ENCODE results near the gene JAG1.

The JAG1 gene

DNA sequence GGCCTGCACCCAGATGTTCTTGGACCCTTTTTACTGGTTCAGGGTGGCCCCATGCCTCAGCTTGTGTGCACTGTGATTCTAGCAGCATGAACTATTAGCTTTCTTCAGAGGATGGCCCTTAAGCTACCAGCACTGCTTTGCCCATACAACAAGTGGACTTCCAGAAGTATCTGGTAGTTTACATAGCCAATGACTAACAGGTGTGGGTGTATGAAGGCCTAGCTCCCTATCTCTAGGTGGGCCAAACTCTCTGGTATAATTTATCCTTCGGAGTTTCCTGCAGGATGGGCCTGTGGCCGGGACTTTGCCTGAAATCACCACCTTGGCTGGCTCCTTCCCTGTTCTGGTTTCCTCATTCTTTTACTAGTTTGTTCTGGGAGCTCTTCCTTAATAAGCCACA, 26.1 kb upstream of the JAG1 start:
- DNase-seq (ENCODE audit: low read depth in 2 of 2, low spot score in 1 of 2), result no peak

GRCh38 chr20:10699489-10699888, 25.7 kb upstream of the JAG1 start:
- no peak for DNase-seq (ENCODE audit: low read depth in 2 of 2, low spot score in 1 of 2)

DNA sequence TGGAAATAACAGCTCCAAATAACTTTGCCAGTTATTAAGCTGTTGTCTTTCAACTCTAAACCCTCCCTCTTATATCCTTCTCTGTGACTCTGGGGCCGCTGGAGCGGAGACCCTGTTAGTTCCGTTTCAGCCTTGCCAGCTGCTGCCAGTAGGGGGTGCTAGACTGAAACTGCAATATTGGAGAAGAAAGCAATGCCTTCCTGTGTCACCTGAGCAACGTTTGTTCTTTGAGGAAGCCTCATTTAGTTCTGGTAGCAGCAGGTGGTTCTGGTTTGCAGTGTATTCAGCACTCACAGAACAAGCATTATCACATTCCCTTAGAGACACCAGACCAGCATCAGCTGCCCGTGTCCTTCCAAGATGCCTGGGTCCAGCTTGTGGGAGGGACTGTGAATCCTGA, 22.9 kb upstream of the JAG1 start:
- DNase-seq (ENCODE audit: low read depth in 2 of 2, low spot score in 1 of 2), result no peak

DNA sequence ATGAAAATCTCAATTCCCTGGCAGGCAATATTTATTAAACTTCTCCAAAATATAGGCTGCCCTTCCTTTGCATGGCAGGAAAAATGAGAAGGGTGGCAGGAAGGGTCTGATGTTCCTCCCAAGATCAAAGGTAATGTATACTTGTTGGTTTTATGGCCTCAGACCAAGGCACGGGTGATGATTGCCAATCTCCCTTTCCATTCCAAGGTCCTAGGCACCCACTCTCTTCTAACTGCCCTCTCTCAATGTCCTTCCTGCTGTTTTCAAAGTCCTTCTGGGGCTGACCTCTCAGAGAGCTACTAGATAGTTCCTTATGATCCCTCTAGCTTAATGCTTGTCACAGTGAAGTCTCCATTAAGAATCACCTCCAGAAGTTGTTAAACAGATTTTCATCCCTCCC, 15.6 kb upstream of the JAG1 start:
- DNase-seq (ENCODE audit: low read depth in 2 of 2, low spot score in 1 of 2), result no peak

GRCh38 chr20:10687895-10688294, 14.1 kb upstream of the JAG1 start:
- no peak for DNase-seq (ENCODE audit: low read depth in 2 of 2, low spot score in 1 of 2)

DNA sequence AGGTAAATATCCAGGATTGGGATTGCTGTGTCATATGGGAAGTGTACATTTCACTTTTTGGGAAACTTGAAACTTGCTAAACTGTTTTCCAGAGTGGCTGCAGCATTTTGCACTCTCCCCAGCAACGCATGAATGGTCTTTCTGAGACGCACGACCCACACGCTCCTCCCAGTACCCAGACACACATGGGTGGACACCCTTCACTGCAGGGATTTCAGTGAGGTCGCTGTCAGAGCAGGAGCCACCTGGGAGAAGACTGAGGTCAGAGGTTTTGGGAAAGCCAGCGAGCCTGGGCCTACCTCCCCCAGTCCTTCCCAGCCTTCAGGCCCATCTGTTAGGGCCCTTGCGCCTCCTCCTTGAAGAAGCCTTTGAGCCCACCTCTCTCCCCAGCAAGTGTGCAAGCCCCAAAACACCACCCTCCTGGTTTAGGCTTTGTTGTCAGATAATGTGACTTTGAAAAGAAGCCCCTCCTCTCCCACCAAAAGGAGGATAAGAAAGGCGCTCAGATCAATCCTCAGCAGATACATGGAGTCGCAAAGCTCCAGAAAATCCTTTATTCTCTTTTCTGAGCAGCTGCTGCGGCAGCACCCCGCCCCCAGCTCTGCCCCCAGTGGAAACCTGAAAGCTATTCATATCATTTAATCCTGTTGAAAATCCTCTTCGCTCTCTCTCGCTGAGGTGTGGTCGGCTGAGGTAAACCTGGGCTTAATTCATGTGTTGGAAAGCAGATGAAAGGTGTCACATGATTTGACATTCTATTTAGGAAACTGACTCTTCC, 12.7 kb upstream of the JAG1 start:
- no peak for DNase-seq (ENCODE audit: low read depth in 2 of 2, low spot score in 1 of 2)

- DNase-seq (ENCODE audit: low read depth in 2 of 2, low spot score in 1 of 2), result no peak
Observed at GRCh38 chr20:10683537-10683936, 9.7 kb upstream of the JAG1 start.

DNA sequence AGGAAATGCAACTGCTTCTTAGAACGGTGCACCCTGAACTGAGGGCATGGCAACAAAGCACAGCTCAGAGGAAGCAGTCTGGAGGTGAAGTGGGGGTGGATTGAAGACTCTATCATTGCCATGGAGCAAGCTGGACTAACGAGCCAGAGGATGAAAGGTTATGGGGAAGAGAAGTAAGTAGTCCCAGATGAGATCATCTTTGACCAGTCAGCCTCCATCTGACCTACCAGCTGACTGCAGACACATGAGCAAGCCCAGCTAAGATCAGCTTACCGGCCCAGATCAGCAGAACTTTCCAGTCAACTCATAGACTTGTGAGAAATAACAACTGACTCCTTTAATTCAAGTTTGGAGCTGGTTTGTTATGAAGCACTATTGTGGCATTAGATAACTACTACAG, 9.1 kb upstream of the JAG1 start:
- DNase-seq (ENCODE audit: low read depth in 2 of 2, low spot score in 1 of 2), result no peak

DNA sequence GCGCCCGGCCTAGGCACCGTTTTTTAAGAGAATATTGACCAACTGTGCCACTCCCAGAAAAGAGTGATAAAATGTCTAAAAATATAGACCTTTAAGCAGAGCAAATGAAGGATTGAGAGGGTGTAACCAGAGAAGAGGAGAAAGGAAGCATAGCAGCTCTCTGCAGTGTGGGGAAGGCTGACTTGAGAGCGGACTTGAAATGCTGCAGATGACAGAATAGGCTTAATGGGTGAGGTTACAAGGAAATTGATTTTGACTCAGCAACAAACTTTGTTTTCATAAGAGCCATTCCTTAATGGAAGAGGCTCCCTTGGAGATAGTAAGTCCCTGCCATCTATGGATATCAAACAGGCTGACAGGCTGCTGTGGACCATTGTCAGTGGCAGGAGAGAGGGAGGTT, 7.7 kb upstream of the JAG1 start:
- DNase-seq (ENCODE audit: low read depth in 2 of 2, low spot score in 1 of 2), result no peak

GRCh38 chr20:10680571-10680970, 6.8 kb upstream of the JAG1 start:
- DNase-seq (ENCODE audit: low read depth in 2 of 2, low spot score in 1 of 2), result no peak

- no peak for DNase-seq (ENCODE audit: low read depth in 2 of 2, low spot score in 1 of 2)
Observed at GRCh38 chr20:10679269-10679668, 5.5 kb upstream of the JAG1 start.

- no peak for DNase-seq (ENCODE audit: low read depth in 2 of 2, low spot score in 1 of 2)
Observed at GRCh38 chr20:10676518-10676917, 2.7 kb upstream of the JAG1 start.

DNA sequence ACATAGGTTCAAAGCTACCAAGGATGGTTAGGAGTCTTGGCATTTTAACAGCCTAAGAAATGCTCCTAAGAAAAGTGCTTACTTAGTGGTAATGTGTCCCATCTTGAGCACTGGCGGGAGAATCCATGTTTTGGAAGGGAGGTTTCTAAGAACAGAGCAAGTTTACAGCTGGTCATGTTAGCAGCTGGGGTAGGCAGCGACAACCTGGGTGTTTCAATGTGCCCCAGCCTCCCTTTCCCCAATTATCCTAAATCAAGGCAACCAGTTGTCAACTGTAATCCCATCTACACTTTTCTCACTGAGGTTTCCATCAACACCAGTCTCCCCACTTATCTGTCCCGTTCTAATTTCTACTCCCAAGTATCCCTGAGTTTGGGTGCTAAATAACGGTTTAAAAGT, 1.6 kb upstream of the JAG1 start:
- no peak for DNase-seq (ENCODE audit: low read depth in 2 of 2, low spot score in 1 of 2)

- DNase-seq (ENCODE audit: low read depth in 2 of 2, low spot score in 1 of 2), result no peak
Observed at GRCh38 chr20:10674684-10675449, 1.1 kb upstream of the JAG1 start.

GRCh38 chr20:10673176-10673841, 490 bp downstream of the JAG1 start:
- no peak for DNase-seq (ENCODE audit: low read depth in 2 of 2, low spot score in 1 of 2)

DNA sequence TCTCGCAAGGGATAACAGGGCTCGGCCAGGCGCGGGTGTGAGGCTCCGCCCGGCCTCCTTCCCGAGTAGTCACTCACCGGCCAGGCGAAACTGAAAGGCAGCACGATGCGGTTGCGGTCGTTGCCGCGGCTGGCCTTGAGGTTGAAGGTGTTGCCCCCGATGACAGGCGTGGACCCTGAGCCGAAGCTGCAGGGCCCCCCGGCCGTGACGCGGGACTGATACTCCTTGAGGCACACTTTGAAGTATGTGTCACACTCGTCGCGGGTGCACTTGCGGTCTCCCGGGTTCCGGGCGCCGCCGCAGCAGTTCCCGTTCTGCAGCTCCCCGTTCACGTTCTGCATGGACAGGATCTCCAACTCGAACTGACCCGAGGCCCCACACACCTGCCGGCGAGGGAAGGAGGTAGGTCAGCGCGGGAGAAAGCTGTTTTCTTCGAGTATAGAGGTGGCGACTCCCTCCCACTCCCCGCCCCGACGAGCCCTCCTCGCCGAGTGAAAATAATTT, 1.1 kb downstream of the JAG1 start:
- DNase-seq (ENCODE audit: low read depth in 2 of 2, low spot score in 1 of 2), result no peak

- no peak for DNase-seq (ENCODE audit: low read depth in 2 of 2, low spot score in 1 of 2)
Observed at GRCh38 chr20:10671919-10672623, 1.7 kb downstream of the JAG1 start.

- DNase-seq (ENCODE audit: low read depth in 2 of 2, low spot score in 1 of 2), result no peak
Observed at GRCh38 chr20:10671221-10671918, 2.4 kb downstream of the JAG1 start.

- no peak for DNase-seq (ENCODE audit: low read depth in 2 of 2, low spot score in 1 of 2)
Observed at GRCh38 chr20:10670501-10671220, 3.1 kb downstream of the JAG1 start.

- DNase-seq (ENCODE audit: low read depth in 2 of 2, low spot score in 1 of 2), result no peak
Observed at GRCh38 chr20:10669843-10670446, 3.9 kb downstream of the JAG1 start.
